H9 (cell line): ENCODE measurements around the gene VWA3A. TPM values are rescaled to one million over a fixed set of nuclear protein-coding genes. Genes with fewer than 3 reads are reported as not detected.

Source experiments
- DNase-seq: peaks from one replicate; pipeline ENCODE4 v3.0.0-alpha.2; 2017
- H2AFZ ChIP-seq: one replicate; pipeline ENCODE4 v1.6.1; 2013; ENCODE audit warnings: mild to moderate bottlenecking, low read length, control low read depth, moderate library complexity
- H2AK5ac ChIP-seq: 2 replicates; pipeline ENCODE4 v1.6.1; 2013; ENCODE audit warnings: low read length, control low read depth, mixed read lengths; ENCODE audit not compliant: insufficient read length
- H2BK120ac ChIP-seq: one replicate; pipeline ENCODE4 v1.6.1; 2013; ENCODE audit warnings: low read depth, mild to moderate bottlenecking, low read length, control low read depth, inconsistent platforms; ENCODE audit not compliant: poor library complexity, severe bottlenecking
- H2BK12ac ChIP-seq: 2 replicates; pipeline ENCODE4 v1.6.1; 2013; ENCODE audit warnings: low read length, control low read depth, mixed read lengths, low read depth; ENCODE audit not compliant: insufficient read length
- H2BK15ac ChIP-seq: 2 replicates; pipeline ENCODE4 v1.6.1; 2013; ENCODE audit warnings: low read depth, low read length, control low read depth
- H2BK20ac ChIP-seq: one replicate; pipeline ENCODE4 v1.6.1; 2013; ENCODE audit warnings: low read depth, mild to moderate bottlenecking, low read length, control low read depth, inconsistent platforms; ENCODE audit not compliant: poor library complexity, severe bottlenecking
- H2BK5ac ChIP-seq: 2 replicates; pipeline ENCODE4 v1.6.1; 2013; ENCODE audit warnings: low read length, control low read depth, mixed read lengths; ENCODE audit not compliant: insufficient read length
- H3K14ac ChIP-seq: 2 replicates; pipeline ENCODE4 v1.6.1; 2013; ENCODE audit warnings: low read length, control low read depth; ENCODE audit not compliant: insufficient read depth
- H3K18ac ChIP-seq: 2 replicates; pipeline ENCODE4 v1.6.1; 2013; ENCODE audit warnings: low read depth, mild to moderate bottlenecking, mixed read lengths, low read length, control low read depth; ENCODE audit not compliant: insufficient read length
- H3K23ac ChIP-seq: 2 replicates; pipeline ENCODE4 v1.6.1; 2013; ENCODE audit warnings: low read length, control low read depth, mixed read lengths, low read depth; ENCODE audit not compliant: insufficient read length
- H3K23me2 ChIP-seq: 2 replicates; pipeline ENCODE4 v1.6.1; 2013; ENCODE audit warnings: low read depth, mild to moderate bottlenecking, mixed read lengths, low read length, control low read depth; ENCODE audit not compliant: insufficient read length, poor library complexity, severe bottlenecking
- H3K27ac ChIP-seq: 2 replicates; pipeline ENCODE4 v1.5.1; 2013; ENCODE audit warnings: low read length, control low read depth, mixed read lengths, low read depth; ENCODE audit not compliant: insufficient read length
- H3K27me3 ChIP-seq: 2 replicates; pipeline ENCODE4 v1.6.1; 2013; ENCODE audit warnings: low read length, control low read depth, inconsistent platforms; ENCODE audit not compliant: insufficient read depth
- H3K4ac ChIP-seq: 2 replicates; pipeline ENCODE4 v1.6.1; 2013; ENCODE audit warnings: low read depth, mild to moderate bottlenecking, control low read depth, inconsistent platforms, low read length, moderate library complexity
- H3K4me1 ChIP-seq: 2 replicates; pipeline ENCODE4 v1.6.1; 2013; ENCODE audit warnings: low read length, control low read depth, inconsistent platforms; ENCODE audit not compliant: insufficient read depth
- H3K4me2 ChIP-seq: 2 replicates; pipeline ENCODE4 v1.6.1; 2013; ENCODE audit warnings: low read length, control low read depth, mixed read lengths; ENCODE audit not compliant: insufficient read length, insufficient read depth
- H3K56ac ChIP-seq: 2 replicates; pipeline ENCODE4 v1.6.1; 2013; ENCODE audit warnings: low read depth, mild to moderate bottlenecking, mixed read lengths, low read length, control low read depth; ENCODE audit not compliant: insufficient read length
- H3K79me1 ChIP-seq: 2 replicates; pipeline ENCODE4 v1.6.1; 2013; ENCODE audit warnings: low read depth, mild to moderate bottlenecking, moderate library complexity, low read length, control low read depth, inconsistent platforms; ENCODE audit not compliant: insufficient read depth, poor library complexity, severe bottlenecking
- H3K79me2 ChIP-seq: 2 replicates; pipeline ENCODE4 v1.6.1; 2013; ENCODE audit warnings: low read length, control low read depth, inconsistent platforms; ENCODE audit not compliant: insufficient read depth
- H3K9ac ChIP-seq: 2 replicates; pipeline ENCODE4 v1.6.1; 2013; ENCODE audit warnings: low read length, control low read depth, mixed read lengths; ENCODE audit not compliant: insufficient read length; ENCODE audit errors: extremely low read depth
- H3K9me3 ChIP-seq: one replicate; pipeline ENCODE4 v1.6.1; 2013; ENCODE audit warnings: low read depth, low read length, inconsistent platforms; ENCODE audit not compliant: control insufficient read depth
- H3T11ph ChIP-seq: one replicate; pipeline ENCODE4 v1.6.1; 2013; ENCODE audit warnings: mild to moderate bottlenecking, low read length, control low read depth, inconsistent platforms
- H4K20me1 ChIP-seq: one replicate; pipeline ENCODE4 v1.6.1; 2013; ENCODE audit not compliant: control insufficient read depth, insufficient read length, insufficient read depth
- H4K5ac ChIP-seq: 2 replicates; pipeline ENCODE4 v1.6.1; 2013; ENCODE audit warnings: low read depth, mild to moderate bottlenecking, mixed read lengths, low read length, control low read depth; ENCODE audit not compliant: insufficient read length
- H4K8ac ChIP-seq: replicated peaks from 2 replicates; pipeline ENCODE4 v1.6.1; 2013; ENCODE audit warnings: low read length, control low read depth, mixed read lengths, low read depth; ENCODE audit not compliant: insufficient read length
- H4K91ac ChIP-seq: 2 replicates; pipeline ENCODE4 v1.6.1; 2013; ENCODE audit warnings: low read depth, mild to moderate bottlenecking, moderate library complexity, mixed read lengths, low read length, control low read depth; ENCODE audit not compliant: insufficient read length
- H3K27ac Mint-ChIP-seq, 3 experiments: 2 replicates in 2 of 3; 3 replicates in 1 of 3; pipeline ENCODE4 v1.8.0; 2020 to 2021; ENCODE audit warnings: mixed read lengths in 3 of 3, mild to moderate bottlenecking in 1 of 3, moderate library complexity in 1 of 3
- H3K27me3 Mint-ChIP-seq: 2 replicates; pipeline ENCODE4 v1.8.0; 2021; ENCODE audit warnings: low read depth, mild to moderate bottlenecking, moderate library complexity, mixed read lengths
- H3K36me3 Mint-ChIP-seq, 3 experiments: 2 replicates in 2 of 3; 3 replicates in 1 of 3; pipeline ENCODE4 v1.8.0; 2020 to 2021; ENCODE audit warnings: low read depth in 3 of 3, mixed read lengths in 3 of 3; ENCODE audit not compliant: insufficient read depth in 1 of 3
- H3K4me1 Mint-ChIP-seq, 2 experiments: 2 replicates each; pipeline ENCODE4 v1.8.0; 2020; ENCODE audit warnings: mixed read lengths in 2 of 2
- H3K4me3 Mint-ChIP-seq, 2 experiments: 2 replicates in 1 of 2; 3 replicates in 1 of 2; pipeline ENCODE4 v1.8.0; 2020 to 2021; ENCODE audit warnings: mild to moderate bottlenecking in 2 of 2, mixed read lengths in 2 of 2, moderate library complexity in 1 of 2
- H3K9me3 Mint-ChIP-seq, 2 experiments: 2 replicates in 1 of 2; 3 replicates in 1 of 2; pipeline ENCODE4 v1.8.0; 2020; ENCODE audit warnings: mild to moderate bottlenecking in 2 of 2, mixed read lengths in 2 of 2, moderate library complexity in 1 of 2
- CTCF ChIP-seq: fragments of 200-600 bp; sonication (generic); conservative IDR thresholded peaks from 3 replicates; pipeline ENCODE4 v1.8.0; 2021; ENCODE audit warnings: antibody characterized with exemption, mild to moderate bottlenecking
- WGBS: extraction: QIAGEN DNeasy Blood & Tissue Kit; methylation state at CpG from one replicate; pipeline ENCODE4 v1.1.7; 2013; ENCODE audit warnings: missing lambda C conversion rate, low lambda C conversion rate, mixed read lengths; ENCODE audit not compliant: insufficient read length; ENCODE audit errors: extremely low coverage; 5-methylcytosine and 5-hydroxymethylcytosine counted together
- total RNA-seq: library from RNA; stranded (reverse); gene quantifications from 2 replicates; pipeline ENCODE4 v1.2.1, GENCODE V29; 2021

VWA3A gene
- total RNA-seq, 1 experiment from 2014 or later: not detected

- Histone ChIP-seq H3T11ph (no peak overlapping the region), H3K18ac (no peak overlapping the region), H3K79me1 (no peaks in the 10 kb centered on the region), H3K27me3 (no peaks in the 10 kb centered on the region), H3K4ac (no peak overlapping the region), H4K8ac (peak overlapping the region; percentile 41), H4K91ac (no peak overlapping the region), H3K23me2 (peaks cover 2% of the 10 kb centered on the region), H2BK15ac (no peak overlapping the region), H2BK5ac (no peak overlapping the region), H3K9ac (no peak overlapping the region), H4K20me1 (no peaks in the 10 kb centered on the region), H3K4me1 (no peaks in the 10 kb centered on the region), H3K9me3 (no peaks in the 10 kb centered on the region), H2BK20ac (no peak overlapping the region), H3K23ac (no peak overlapping the region), H2BK120ac (no peak overlapping the region), H2AK5ac (no peak overlapping the region), H4K5ac (no peak overlapping the region), H3K27ac (no peak overlapping the region), H3K79me2 (no peaks in the 10 kb centered on the region), H2AFZ (no peak overlapping the region), H3K14ac (no peak overlapping the region), H3K56ac (no peak overlapping the region), H2BK12ac (no peak overlapping the region), H3K4me2 (no peak overlapping the region)
- Mint-ChIP-seq H3K9me3 (no peaks in the 10 kb centered on the region), H3K4me3 (no peak overlapping the region), H3K27ac (no peak overlapping the region), H3K4me1 (peaks cover 16 to 22% of the 10 kb centered on the region in 2 experiments), H3K27me3 (peaks cover 15% of the 10 kb centered on the region), H3K36me3 (no peaks in the 10 kb centered on the region)
- DNase-seq: peak; percentile 35
- no peak for TF ChIP-seq CTCF
- no CpG with 5 or more reads among the region's 6 CpGs for WGBS
Observed at GRCh38 chr16:22184615-22184968, 92.3 kb downstream of the VWA3A start.
